GM10248 (cell line): Measurements from ENCODE around the gene ECPAS.

Experiments
- CTCF ChIA-PET: fragments of 300-600 bp; sonication (Branson Sonifier 250); formaldehyde crosslinking; extraction: SDS; loops from one replicate; lab custom pipeline; 2021; ENCODE audit warnings: antibody characterized with exemption; lab: Yijun Ruan, JAX
- POLR2A ChIA-PET: fragments of 350-650 bp; sonication (Branson Sonifier 250); formaldehyde crosslinking; extraction: SDS; loops from one replicate; lab custom pipeline; 2020; ENCODE audit warnings: antibody characterized with exemption; lab: Yijun Ruan, JAX
- DNase-seq: peaks from one replicate; pipeline ENCODE4 v3.0.0; 2012; ENCODE audit errors: extremely low spot score
- CTCF ChIP-seq: IDR thresholded peaks from 2 replicates; pipeline ENCODE4 v1.5.1; 2012; ENCODE audit warnings: mild to moderate bottlenecking, low read depth; ENCODE audit errors: extremely low read depth, missing control alignments, control extremely low read depth

ECPAS gene

GRCh38 chr9:111375062-111375461 lies 109.1 kb downstream of the ECPAS start:
- no peak for DNase-seq
- ChIA-PET POLR2A (no interaction called here), CTCF (no interaction called here)
- no peak for TF ChIP-seq CTCF

- ChIA-PET CTCF (no interaction called here), POLR2A (no interaction called here)
- TF ChIP-seq CTCF = no peak
- DNase-seq = no peak
These were observed 111.9 kb downstream of the ECPAS start for GRCh38 chr9:111372297-111372696.

DNA sequence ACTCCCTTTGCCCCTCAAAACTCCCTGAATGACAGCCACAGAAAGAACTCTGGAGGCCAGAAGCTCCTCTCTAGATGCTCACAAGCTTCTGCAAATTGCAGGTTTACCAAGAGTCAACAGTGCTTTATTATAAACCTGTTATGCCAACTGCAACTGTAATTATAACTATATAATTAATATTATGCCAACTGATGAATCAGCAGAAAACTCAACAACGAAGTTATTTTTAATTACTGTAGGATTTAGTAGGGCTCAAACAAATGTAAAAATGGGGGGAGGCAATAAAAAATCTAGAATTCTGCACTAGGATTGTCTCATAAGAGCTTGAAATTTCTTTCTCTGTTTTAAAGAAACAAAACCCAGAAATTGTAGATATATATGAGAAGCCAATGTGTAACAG lies 117.2 kb downstream of the ECPAS start:
- ChIA-PET CTCF (no interaction called here), POLR2A (no interaction called here)
- no peak for TF ChIP-seq CTCF
- no peak for DNase-seq

DNA sequence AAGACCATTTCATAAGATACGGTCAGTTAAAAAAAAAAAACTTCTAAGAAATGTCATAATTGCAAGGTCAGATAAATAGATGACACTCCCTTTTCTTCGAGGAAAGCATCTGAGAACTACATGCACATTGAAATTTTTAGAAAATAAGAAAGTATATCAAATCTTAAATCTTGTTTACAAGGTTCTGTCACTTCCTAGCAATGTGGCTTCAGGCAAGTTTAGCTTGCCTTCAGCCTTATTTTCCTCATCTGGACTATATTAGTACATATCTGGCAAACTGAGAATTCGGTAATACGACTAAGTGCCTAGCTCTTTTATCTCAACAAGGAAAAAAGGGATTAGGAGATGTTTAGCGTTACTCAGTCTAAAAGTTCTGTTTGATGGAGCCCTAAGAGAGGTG lies 121.7 kb downstream of the ECPAS start:
- ChIA-PET POLR2A (interaction anchor here (0.6 kb wide), 1 partner anchor 132 kb away, joined by 4 read pairs; no protein-coding TSS in a partner anchor), CTCF (no interaction called here)
- no peak for DNase-seq
- TF ChIP-seq CTCF = no peak

DNA sequence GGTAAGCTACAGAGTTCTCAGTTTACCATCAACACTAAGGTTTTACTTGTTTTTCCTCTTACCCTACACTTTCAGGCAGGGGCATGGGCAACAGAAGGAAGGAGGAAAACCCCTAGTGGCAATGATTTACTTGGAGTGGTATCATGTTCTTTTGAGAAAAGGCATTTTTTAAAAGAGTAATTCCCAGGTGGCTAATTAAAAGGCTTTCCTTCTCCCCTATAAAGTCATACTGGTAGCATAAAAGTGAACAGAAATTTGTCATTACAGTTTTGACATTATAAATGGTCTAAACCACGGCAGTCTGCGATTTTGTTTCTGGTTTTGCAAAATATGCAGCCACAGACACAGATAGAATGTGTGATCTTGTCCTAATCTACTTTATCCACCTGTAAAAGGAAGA lies 123.3 kb downstream of the ECPAS start:
- no peak for DNase-seq
- POLR2A ChIA-PET = no interaction called here
- no peak for TF ChIP-seq CTCF
- CTCF ChIA-PET = no interaction called here

- CTCF ChIA-PET = interaction anchor here (1.0 kb wide), 1 partner anchor 19 kb away, joined by 3 read pairs; no protein-coding TSS in a partner anchor
- TF ChIP-seq CTCF = no peak
- DNase-seq = peak; percentile 6
- POLR2A ChIA-PET = no interaction called here
These were observed 127.5 kb downstream of the ECPAS start for GRCh38 chr9:111356481-111357244.
